Suprapubic skin (tissue), 4 donors: ENCODE data around the gene RECK. TPM values are rescaled to one million over a fixed set of nuclear protein-coding genes. Genes with fewer than 3 reads are reported as not detected.

Experiments used
- DNase-seq, 2 donors: peaks; one replicate each; pipeline ENCODE4 v3.0.0-alpha.2; 2019; ENCODE audit warnings: low spot score in 2 of 2
- H3K27ac ChIP-seq: fragments of 200-600 bp; sonication (generic); one replicate; pipeline ENCODE4 v1.5.1; 2019
- H3K27me3 ChIP-seq: fragments of 200-600 bp; sonication (generic); one replicate; pipeline ENCODE4 v1.5.1; 2019
- H3K36me3 ChIP-seq: fragments of 200-600 bp; sonication (generic); one replicate; pipeline ENCODE4 v1.5.1; 2019
- H3K4me1 ChIP-seq: fragments of 200-600 bp; sonication (generic); one replicate; pipeline ENCODE4 v1.5.1; 2019
- H3K4me3 ChIP-seq: fragments of 200-600 bp; sonication (generic); one replicate; pipeline ENCODE4 v1.5.1; 2019; ENCODE audit warnings: mild to moderate bottlenecking
- H3K9me3 ChIP-seq: fragments of 200-600 bp; sonication (generic); one replicate; pipeline ENCODE4 v1.5.1; 2019
- CTCF ChIP-seq, 2 donors: fragments of 200-600 bp in 1 of 2; fragments of 450-650 bp in 1 of 2; sonication (generic) in 1 of 2; IDR thresholded peaks; one replicate each; pipeline ENCODE4 v1.5.1; 2016 to 2019; ENCODE audit warnings: antibody characterized with exemption in 2 of 2, mild to moderate bottlenecking in 1 of 2, moderate library complexity in 1 of 2
- EP300 ChIP-seq: sonication (generic); formaldehyde crosslinking; IDR thresholded peaks from one replicate; pipeline ENCODE4 v1.6.1; 2017; ENCODE audit warnings: antibody characterized with exemption
- POLR2A ChIP-seq, 2 donors: fragments of 450-650 bp; IDR thresholded peaks; one replicate each; pipeline ENCODE4 v1.6.1; 2017; ENCODE audit warnings: antibody characterized with exemption in 2 of 2, mild to moderate bottlenecking in 2 of 2, moderate library complexity in 2 of 2
- POLR2AphosphoS5 ChIP-seq, 3 donors: sonication (generic); formaldehyde crosslinking; IDR thresholded peaks; one replicate each; pipeline ENCODE4 v1.6.1; 2017; ENCODE audit warnings: antibody characterized with exemption in 3 of 3
- WGBS: methylation state at CpG from one replicate; pipeline ENCODE4 v1.1.5; 2018; 5-methylcytosine and 5-hydroxymethylcytosine counted together
- total RNA-seq, 4 donors: library from RNA; depleted of rRNA; stranded (reverse); fragments of >200 nt; gene quantifications; one replicate each; pipeline ENCODE4 v1.1.0, GENCODE V29; 2016

The RECK gene
- total RNA-seq, 4 donors from 2014 or later = 3.1 to 6.4 (median 4.0) TPM

GRCh38 chr9:36162211-36162738, 125.6 kb downstream of the RECK start:
- DNase-seq = no peak
- Histone ChIP-seq H3K27me3 (no peaks in the 10 kb centered on the region), H3K4me1 (peaks cover 47% of the 10 kb centered on the region), H3K36me3 (no peaks in the 10 kb centered on the region), H3K4me3 (no peak overlapping the region), H3K27ac (no peak overlapping the region), H3K9me3 (no peaks in the 10 kb centered on the region)
- 89% methylated on average over 17 of the region's 17 CpGs for WGBS
- TF ChIP-seq POLR2AphosphoS5 (IDR thresholded peaks at IDR 0.05) = no peak
- no peak for TF ChIP-seq EP300
- no peak for TF ChIP-seq POLR2A (IDR thresholded peaks at IDR 0.05)
- TF ChIP-seq CTCF (IDR thresholded peaks at IDR 0.05) = no peak

GRCh38 chr9:36163049-36163785, 126.5 kb downstream of the RECK start:
- Histone ChIP-seq H3K36me3 (no peaks in the 10 kb centered on the region), H3K4me1 (peaks cover 47% of the 10 kb centered on the region), H3K27me3 (no peaks in the 10 kb centered on the region), H3K9me3 (no peaks in the 10 kb centered on the region), H3K4me3 (no peak overlapping the region), H3K27ac (peak overlapping the region; percentile 70)
- 53% methylated on average over 5 of the region's 9 CpGs for WGBS
- DNase-seq = no peak
- TF ChIP-seq POLR2A (IDR thresholded peaks at IDR 0.05) (no peak), POLR2AphosphoS5 (IDR thresholded peaks at IDR 0.05) (no peak), EP300 (no peak), CTCF (IDR thresholded peaks at IDR 0.05) (no peak)

DNA sequence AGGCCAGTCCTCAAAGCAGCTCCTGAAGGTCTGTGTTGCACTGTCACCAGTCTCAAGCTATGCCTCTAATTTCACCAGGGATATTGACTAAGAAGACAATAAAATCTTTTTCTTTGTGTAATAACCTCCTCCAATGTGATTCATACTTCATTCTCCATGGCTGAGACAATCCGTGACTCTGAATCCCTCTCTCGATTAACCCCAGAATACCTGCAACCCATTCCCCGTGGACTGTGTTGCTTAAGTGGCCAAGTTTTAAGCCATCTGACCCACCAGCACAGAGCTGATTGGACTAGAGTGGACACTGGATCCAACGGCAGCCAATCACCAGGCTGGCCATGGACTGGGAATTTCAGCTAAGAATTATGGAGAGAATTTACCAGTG, 127.1 kb downstream of the RECK start:
- H3K9me3 ChIP-seq = no peaks in the 10 kb centered on the region
- WGBS = 59% methylated on average over 4 of the region's 4 CpGs
- DNase-seq = no peak
- peak overlapping the region; percentile 70 for H3K27ac ChIP-seq
- H3K4me3 ChIP-seq = no peak overlapping the region
- no peaks in the 10 kb centered on the region for H3K36me3 ChIP-seq
- no peaks in the 10 kb centered on the region for H3K27me3 ChIP-seq
- no peak for TF ChIP-seq POLR2AphosphoS5 (IDR thresholded peaks at IDR 0.05)
- no peak for TF ChIP-seq EP300
- no peak for TF ChIP-seq CTCF (IDR thresholded peaks at IDR 0.05)
- peaks cover 47% of the 10 kb centered on the region for H3K4me1 ChIP-seq

DNA sequence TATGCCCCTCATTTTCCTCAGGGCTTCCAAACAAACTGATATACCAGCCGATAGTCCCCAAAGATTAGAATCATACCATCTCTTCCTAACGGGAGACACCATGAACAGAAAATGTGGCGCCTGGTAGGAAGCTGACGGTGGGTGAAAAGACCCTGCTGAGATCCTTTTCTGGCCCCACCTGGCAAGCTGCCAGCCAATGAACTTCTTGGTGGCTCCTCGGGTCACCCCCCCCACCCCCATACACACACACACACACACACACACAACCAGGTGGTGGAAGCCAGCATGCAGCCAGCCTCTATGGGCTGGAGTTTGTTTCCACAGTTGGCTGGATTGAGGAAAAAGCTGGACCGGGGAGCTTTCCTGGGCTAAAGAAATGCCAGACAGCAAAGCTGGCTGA, 127.7 kb downstream of the RECK start:
- peak overlapping the region; percentile 48 for H3K27ac ChIP-seq
- 90% methylated on average over 5 of the region's 6 CpGs for WGBS
- peaks cover 44% of the 10 kb centered on the region for H3K4me1 ChIP-seq
- no peak overlapping the region for H3K4me3 ChIP-seq
- H3K36me3 ChIP-seq = no peaks in the 10 kb centered on the region
- H3K9me3 ChIP-seq = no peaks in the 10 kb centered on the region
- no peaks in the 10 kb centered on the region for H3K27me3 ChIP-seq
- no peak for TF ChIP-seq POLR2A (IDR thresholded peaks at IDR 0.05)
- TF ChIP-seq POLR2AphosphoS5 (IDR thresholded peaks at IDR 0.05) = no peak
- TF ChIP-seq CTCF (IDR thresholded peaks at IDR 0.05) = no peak
- TF ChIP-seq EP300 = no peak
- DNase-seq = no peak

GRCh38 chr9:36164989-36165388, 128.3 kb downstream of the RECK start:
- TF ChIP-seq POLR2AphosphoS5 (IDR thresholded peaks at IDR 0.05) (no peak), CTCF (IDR thresholded peaks at IDR 0.05) (no peak), EP300 (no peak), POLR2A (IDR thresholded peaks at IDR 0.05) (no peak)
- no peak overlapping the region for H3K27ac ChIP-seq
- H3K9me3 ChIP-seq = no peaks in the 10 kb centered on the region
- H3K36me3 ChIP-seq = no peaks in the 10 kb centered on the region
- no peak overlapping the region for H3K4me3 ChIP-seq
- H3K27me3 ChIP-seq = no peaks in the 10 kb centered on the region
- 80% methylated on average over 3 of the region's 3 CpGs for WGBS
- DNase-seq = no peak
- H3K4me1 ChIP-seq = peaks cover 41% of the 10 kb centered on the region
